Measurements from ENCODE around the gene CIAO1.
A peak's percentile ranks its signal among the peaks of the same experiment; 100 is the strongest.
"Not testable (repeated sequence)": the region's sequence is repeated elsewhere in the genome, so short reads cannot be mapped to it uniquely, and the experiment has no call there.

Gene CIAO1
- 75.9 to 84.0 (median 82.9) reads per million in 3 donors for total RNA-seq

- DNase-seq, result peak; percentile 95 to 98 (median 97)
- H3K9me3 ChIP-seq (ENCODE audit: control insufficient read depth, low read length), result no peaks in the 10 kb centered on the region
- H3K36me3 ChIP-seq (ENCODE audit: control insufficient read depth, insufficient read depth, low read length), result peaks cover 23% of the 10 kb centered on the region
- H3K4me3 ChIP-seq (ENCODE audit: insufficient read depth, low read depth, low read length, poor library complexity, severe bottlenecking), result peak within 1 kb of the TSS; percentile 99
- peaks cover 21% of the 10 kb centered on the region for H3K4me1 ChIP-seq (ENCODE audit: control insufficient read depth, insufficient read depth, low read length, poor library complexity, severe bottlenecking)
- H3K27ac ChIP-seq (ENCODE audit: insufficient read depth, low read length, poor library complexity, severe bottlenecking), result peak within 1 kb of the TSS; percentile 92
- no peaks in the 10 kb centered on the region for H3K27me3 ChIP-seq (replicated peaks; ENCODE audit: control insufficient read depth, insufficient read depth, low read length, poor library complexity, severe bottlenecking)
These were observed at the start of gene CIAO1, which contains the start of gene TMEM127 for GRCh38 chr2:96265840-96266679. TSS of gene CIAO1 (plus strand) at chr2:96266225. CDS start at chr2:96266351, 126 bp downstream. TSS of gene TMEM127 (minus strand) at chr2:96265997. CDS start at chr2:96265381, 616 bp downstream.

GRCh38 chr2:96218508-96219131, 47.4 kb upstream of the CIAO1 start:
- Histone ChIP-seq H3K27me3 (replicated peaks; ENCODE audit: control insufficient read depth, insufficient read depth, low read length, poor library complexity, severe bottlenecking) (no peaks in the 10 kb centered on the region), H3K9me3 (ENCODE audit: control insufficient read depth, low read length) (no peaks in the 10 kb centered on the region), H3K4me3 (ENCODE audit: insufficient read depth, low read depth, low read length, poor library complexity, severe bottlenecking) (no peak overlapping the region), H3K4me1 (ENCODE audit: control insufficient read depth, insufficient read depth, low read length, poor library complexity, severe bottlenecking) (no peaks in the 10 kb centered on the region), H3K36me3 (ENCODE audit: control insufficient read depth, insufficient read depth, low read length) (no peaks in the 10 kb centered on the region), H3K27ac (ENCODE audit: insufficient read depth, low read length, poor library complexity, severe bottlenecking) (no peak overlapping the region)
- no peak for DNase-seq

- H3K27ac ChIP-seq (ENCODE audit: insufficient read depth, low read length, poor library complexity, severe bottlenecking); H3K4me3 ChIP-seq (ENCODE audit: insufficient read depth, low read depth, low read length, poor library complexity, severe bottlenecking); H3K9me3 ChIP-seq (ENCODE audit: control insufficient read depth, low read length); DNase-seq; H3K4me1 ChIP-seq (ENCODE audit: control insufficient read depth, insufficient read depth, low read length, poor library complexity, severe bottlenecking); H3K36me3 ChIP-seq (ENCODE audit: control insufficient read depth, insufficient read depth, low read length); H3K27me3 ChIP-seq (replicated peaks; ENCODE audit: control insufficient read depth, insufficient read depth, low read length, poor library complexity, severe bottlenecking): not testable (repeated sequence)
These were observed 46.1 kb upstream of the CIAO1 start for GRCh38 chr2:96219959-96220358.

- H3K4me3 ChIP-seq (ENCODE audit: insufficient read depth, low read depth, low read length, poor library complexity, severe bottlenecking); H3K27ac ChIP-seq (ENCODE audit: insufficient read depth, low read length, poor library complexity, severe bottlenecking); H3K9me3 ChIP-seq (ENCODE audit: control insufficient read depth, low read length); H3K36me3 ChIP-seq (ENCODE audit: control insufficient read depth, insufficient read depth, low read length); H3K4me1 ChIP-seq (ENCODE audit: control insufficient read depth, insufficient read depth, low read length, poor library complexity, severe bottlenecking); H3K27me3 ChIP-seq (replicated peaks; ENCODE audit: control insufficient read depth, insufficient read depth, low read length, poor library complexity, severe bottlenecking); DNase-seq: not testable (repeated sequence)
These were observed 44.9 kb upstream of the CIAO1 start for GRCh38 chr2:96221106-96221505.

GRCh38 chr2:96225016-96225533, 41.0 kb upstream of the CIAO1 start:
- no peak for DNase-seq
- Histone ChIP-seq H3K9me3 (ENCODE audit: control insufficient read depth, low read length) (no peaks in the 10 kb centered on the region), H3K36me3 (ENCODE audit: control insufficient read depth, insufficient read depth, low read length) (no peaks in the 10 kb centered on the region), H3K4me1 (ENCODE audit: control insufficient read depth, insufficient read depth, low read length, poor library complexity, severe bottlenecking) (no peaks in the 10 kb centered on the region), H3K27me3 (replicated peaks; ENCODE audit: control insufficient read depth, insufficient read depth, low read length, poor library complexity, severe bottlenecking) (no peaks in the 10 kb centered on the region), H3K4me3 (ENCODE audit: insufficient read depth, low read depth, low read length, poor library complexity, severe bottlenecking) (no peak overlapping the region), H3K27ac (ENCODE audit: insufficient read depth, low read length, poor library complexity, severe bottlenecking) (no peak overlapping the region)

- no peaks in the 10 kb centered on the region for H3K9me3 ChIP-seq (ENCODE audit: control insufficient read depth, low read length)
- H3K36me3 ChIP-seq (ENCODE audit: control insufficient read depth, insufficient read depth, low read length), result no peaks in the 10 kb centered on the region
- no peak for DNase-seq
- H3K4me1 ChIP-seq (ENCODE audit: control insufficient read depth, insufficient read depth, low read length, poor library complexity, severe bottlenecking), result no peaks in the 10 kb centered on the region
- H3K27ac ChIP-seq (ENCODE audit: insufficient read depth, low read length, poor library complexity, severe bottlenecking), result no peak overlapping the region
- no peaks in the 10 kb centered on the region for H3K27me3 ChIP-seq (replicated peaks; ENCODE audit: control insufficient read depth, insufficient read depth, low read length, poor library complexity, severe bottlenecking)
- no peak overlapping the region for H3K4me3 ChIP-seq (ENCODE audit: insufficient read depth, low read depth, low read length, poor library complexity, severe bottlenecking)
These were observed 34.7 kb upstream of the CIAO1 start for GRCh38 chr2:96231316-96231715.

- Histone ChIP-seq H3K27me3 (replicated peaks; ENCODE audit: control insufficient read depth, insufficient read depth, low read length, poor library complexity, severe bottlenecking) (no peaks in the 10 kb centered on the region), H3K4me1 (ENCODE audit: control insufficient read depth, insufficient read depth, low read length, poor library complexity, severe bottlenecking) (no peaks in the 10 kb centered on the region), H3K9me3 (ENCODE audit: control insufficient read depth, low read length) (no peaks in the 10 kb centered on the region), H3K27ac (ENCODE audit: insufficient read depth, low read length, poor library complexity, severe bottlenecking) (no peak overlapping the region), H3K4me3 (ENCODE audit: insufficient read depth, low read depth, low read length, poor library complexity, severe bottlenecking) (no peak overlapping the region), H3K36me3 (ENCODE audit: control insufficient read depth, insufficient read depth, low read length) (no peaks in the 10 kb centered on the region)
- DNase-seq, result no peak
These were observed 32.6 kb upstream of the CIAO1 start for GRCh38 chr2:96233436-96233835.

- Histone ChIP-seq H3K4me3 (ENCODE audit: insufficient read depth, low read depth, low read length, poor library complexity, severe bottlenecking) (no peak overlapping the region), H3K4me1 (ENCODE audit: control insufficient read depth, insufficient read depth, low read length, poor library complexity, severe bottlenecking) (no peaks in the 10 kb centered on the region), H3K9me3 (ENCODE audit: control insufficient read depth, low read length) (no peaks in the 10 kb centered on the region), H3K27me3 (replicated peaks; ENCODE audit: control insufficient read depth, insufficient read depth, low read length, poor library complexity, severe bottlenecking) (no peaks in the 10 kb centered on the region), H3K27ac (ENCODE audit: insufficient read depth, low read length, poor library complexity, severe bottlenecking) (no peak overlapping the region), H3K36me3 (ENCODE audit: control insufficient read depth, insufficient read depth, low read length) (no peaks in the 10 kb centered on the region)
- no peak for DNase-seq
These were observed 32.1 kb upstream of the CIAO1 start for GRCh38 chr2:96233880-96234316.

GRCh38 chr2:96236882-96237281, 29.1 kb upstream of the CIAO1 start:
- peaks cover 9% of the 10 kb centered on the region for H3K4me1 ChIP-seq (ENCODE audit: control insufficient read depth, insufficient read depth, low read length, poor library complexity, severe bottlenecking)
- no peak for DNase-seq
- H3K27me3 ChIP-seq (replicated peaks; ENCODE audit: control insufficient read depth, insufficient read depth, low read length, poor library complexity, severe bottlenecking), result no peaks in the 10 kb centered on the region
- no peak overlapping the region for H3K27ac ChIP-seq (ENCODE audit: insufficient read depth, low read length, poor library complexity, severe bottlenecking)
- no peak overlapping the region for H3K4me3 ChIP-seq (ENCODE audit: insufficient read depth, low read depth, low read length, poor library complexity, severe bottlenecking)
- H3K9me3 ChIP-seq (ENCODE audit: control insufficient read depth, low read length), result no peaks in the 10 kb centered on the region
- no peaks in the 10 kb centered on the region for H3K36me3 ChIP-seq (ENCODE audit: control insufficient read depth, insufficient read depth, low read length)

GRCh38 chr2:96238266-96238665, 27.8 kb upstream of the CIAO1 start:
- no peak overlapping the region for H3K4me3 ChIP-seq (ENCODE audit: insufficient read depth, low read depth, low read length, poor library complexity, severe bottlenecking)
- no peaks in the 10 kb centered on the region for H3K27me3 ChIP-seq (replicated peaks; ENCODE audit: control insufficient read depth, insufficient read depth, low read length, poor library complexity, severe bottlenecking)
- peaks cover 21% of the 10 kb centered on the region for H3K4me1 ChIP-seq (ENCODE audit: control insufficient read depth, insufficient read depth, low read length, poor library complexity, severe bottlenecking)
- H3K36me3 ChIP-seq (ENCODE audit: control insufficient read depth, insufficient read depth, low read length), result no peaks in the 10 kb centered on the region
- H3K27ac ChIP-seq (ENCODE audit: insufficient read depth, low read length, poor library complexity, severe bottlenecking), result no peak overlapping the region
- no peaks in the 10 kb centered on the region for H3K9me3 ChIP-seq (ENCODE audit: control insufficient read depth, low read length)
- DNase-seq, result no peak

All from effector memory CD4-positive, alpha-beta T cell (primary cell).